ENCODE results near the gene RASAL1.

DNA sequence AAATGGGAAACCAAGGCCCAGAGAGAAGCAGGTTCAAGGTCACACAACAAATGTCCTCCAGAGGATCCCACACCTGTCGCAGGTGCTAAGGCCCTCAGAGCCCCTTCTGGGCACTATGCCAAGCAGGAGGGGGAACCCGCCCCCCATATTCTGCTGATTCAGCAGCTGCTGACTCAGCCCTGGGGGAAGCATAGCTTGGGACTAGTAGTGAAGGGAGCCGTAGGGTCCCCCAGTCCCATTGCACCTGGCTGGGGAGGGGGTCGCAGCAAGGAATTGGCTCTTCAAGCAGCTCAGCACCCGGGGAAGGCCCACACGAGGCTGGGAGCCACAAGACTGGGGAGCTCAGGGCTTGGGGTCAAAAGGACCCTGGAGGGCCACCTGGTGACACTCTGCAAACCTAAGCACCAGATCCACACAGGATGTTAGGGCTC, 1.0 kb downstream of the RASAL1 start:
- TF ChIP-seq, protein P1, sequence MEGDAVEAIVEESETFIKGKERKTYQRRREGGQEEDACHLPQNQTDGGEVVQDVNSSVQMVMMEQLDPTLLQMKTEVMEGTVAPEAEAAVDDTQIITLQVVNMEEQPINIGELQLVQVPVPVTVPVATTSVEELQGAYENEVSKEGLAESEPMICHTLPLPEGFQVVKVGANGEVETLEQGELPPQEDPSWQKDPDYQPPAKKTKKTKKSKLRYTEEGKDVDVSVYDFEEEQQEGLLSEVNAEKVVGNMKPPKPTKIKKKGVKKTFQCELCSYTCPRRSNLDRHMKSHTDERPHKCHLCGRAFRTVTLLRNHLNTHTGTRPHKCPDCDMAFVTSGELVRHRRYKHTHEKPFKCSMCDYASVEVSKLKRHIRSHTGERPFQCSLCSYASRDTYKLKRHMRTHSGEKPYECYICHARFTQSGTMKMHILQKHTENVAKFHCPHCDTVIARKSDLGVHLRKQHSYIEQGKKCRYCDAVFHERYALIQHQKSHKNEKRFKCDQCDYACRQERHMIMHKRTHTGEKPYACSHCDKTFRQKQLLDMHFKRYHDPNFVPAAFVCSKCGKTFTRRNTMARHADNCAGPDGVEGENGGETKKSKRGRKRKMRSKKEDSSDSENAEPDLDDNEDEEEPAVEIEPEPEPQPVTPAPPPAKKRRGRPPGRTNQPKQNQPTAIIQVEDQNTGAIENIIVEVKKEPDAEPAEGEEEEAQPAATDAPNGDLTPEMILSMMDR (IDR thresholded peaks at IDR 0.05): no peak
- TF ChIP-seq EZH2 (IDR thresholded peaks at IDR 0.05): no peak
